Thyroid gland (tissue), 4 donors: Measurements from ENCODE around the gene KIF5C. TPM values are rescaled to one million over a fixed set of nuclear protein-coding genes. Genes with fewer than 3 reads are reported as not detected.

Experiments
- DNase-seq, 2 donors: peaks; one replicate each; pipeline ENCODE4 v3.0.0-alpha.2; 2019
- H3K27ac ChIP-seq, 3 donors: fragments of 200-600 bp; sonication (generic); 1 replicate in 2 of 3; 2 replicates in 1 of 3; pipeline ENCODE4 v1.5.1; 2016 to 2019; ENCODE audit warnings: mild to moderate bottlenecking in 1 of 3, moderate library complexity in 1 of 3
- H3K27me3 ChIP-seq: fragments of 200-600 bp; sonication (generic); one replicate; pipeline ENCODE4 v1.5.1; 2019
- H3K36me3 ChIP-seq, 2 donors: fragments of 200-600 bp; sonication (generic); one replicate each; pipeline ENCODE4 v1.5.1; 2016 to 2019
- H3K4me1 ChIP-seq, 2 donors: fragments of 200-600 bp; sonication (generic); one replicate each; pipeline ENCODE4 v1.5.1; 2017 to 2019
- H3K4me3 ChIP-seq, 3 donors: fragments of 200-600 bp; sonication (generic); replicated peaks in 1 of 3; 1 replicate in 2 of 3; 2 replicates in 1 of 3; pipeline ENCODE4 v1.5.1; 2016; ENCODE audit warnings: mild to moderate bottlenecking in 1 of 3
- H3K9me3 ChIP-seq: fragments of 200-600 bp; sonication (generic); one replicate; pipeline ENCODE4 v1.5.1; 2017
- CTCF ChIP-seq, 6 experiments: fragments of 200-600 bp in 3 of 6; fragments of 450-650 bp in 3 of 6; sonication (generic) in 3 of 6; IDR thresholded peaks; one replicate each; pipeline ENCODE4 v1.5.1; 2016 to 2019; ENCODE audit warnings: antibody characterized with exemption in 6 of 6, mild to moderate bottlenecking in 2 of 6, inconsistent platforms in 1 of 6, moderate library complexity in 1 of 6
- POLR2A ChIP-seq, 2 donors: fragments of 450-650 bp; IDR thresholded peaks; one replicate each; pipeline ENCODE4 v1.6.1; 2017; ENCODE audit warnings: antibody characterized with exemption in 2 of 2, mild to moderate bottlenecking in 2 of 2, moderate library complexity in 1 of 2
- whole genome bisulfite sequencing, 2 donors: methylation state at CpG; one replicate each; pipeline ENCODE4 v1.1.5; 2017; 5-methylcytosine and 5-hydroxymethylcytosine counted together
- intact Hi-C: fragments of 100-400 bp; cut with DNase I; formaldehyde crosslinking; loops from one replicate; pipeline ENCODE4 v1.15.1; 2023
- total RNA-seq, 4 donors: library from RNA; depleted of rRNA; stranded (reverse); fragments of >200 nt; gene quantifications; one replicate each; pipeline ENCODE4 v1.2.3, GENCODE V29; 2016

The KIF5C gene
- total RNA-seq, 4 donors from 2014 or later = 1.9 to 2.8 (median 2.3) TPM

GRCh38 chr2:149061133-149061745, 186.2 kb downstream of the KIF5C start:
- no peaks in the 10 kb centered on the region for H3K9me3 ChIP-seq
- intact Hi-C loops = no loop called here
- H3K27me3 ChIP-seq = no peaks in the 10 kb centered on the region
- WGBS, 2 donors = 88 to 93% methylated on average over 2 of the region's 2 CpGs
- no peak overlapping the region for H3K4me3 ChIP-seq
- H3K36me3 ChIP-seq = no peaks in the 10 kb centered on the region
- no peak overlapping the region for H3K27ac ChIP-seq
- TF ChIP-seq CTCF (IDR thresholded peaks at IDR 0.05) (no peak), POLR2A (IDR thresholded peaks at IDR 0.05) (no peak)
- DNase-seq = no peak
- H3K4me1 ChIP-seq = no peaks in the 10 kb centered on the region

- H3K9me3 ChIP-seq = no peaks in the 10 kb centered on the region
Observed at GRCh38 chr2:149062531-149062930, 187.5 kb downstream of the KIF5C start.

GRCh38 chr2:149063177-149063576, 188.2 kb downstream of the KIF5C start:
- no peak for DNase-seq
- no peaks in the 10 kb centered on the region for H3K4me1 ChIP-seq
- TF ChIP-seq POLR2A (IDR thresholded peaks at IDR 0.05) (no peak), CTCF (IDR thresholded peaks at IDR 0.05) (no peak)
- no peaks in the 10 kb centered on the region for H3K9me3 ChIP-seq
- H3K27ac ChIP-seq = no peak overlapping the region
- intact Hi-C loops = no loop called here
- H3K4me3 ChIP-seq = no peak overlapping the region
- no peaks in the 10 kb centered on the region for H3K36me3 ChIP-seq
- no peaks in the 10 kb centered on the region for H3K27me3 ChIP-seq
- WGBS, 2 donors = 81 to 85% methylated on average over 4 of the region's 4 CpGs

More at GRCh38 chr2:149062531-149062930, 187.5 kb downstream of the KIF5C start:
- Histone ChIP-seq H3K4me1 (no peaks in the 10 kb centered on the region), H3K27ac (no peak overlapping the region), H3K27me3 (no peaks in the 10 kb centered on the region), H3K4me3 (no peak overlapping the region), H3K36me3 (no peaks in the 10 kb centered on the region)
- TF ChIP-seq POLR2A (IDR thresholded peaks at IDR 0.05) (no peak), CTCF (IDR thresholded peaks at IDR 0.05) (no peak)
- WGBS, 2 donors = 83 to 85% methylated on average over 3 of the region's 3 CpGs
- no peak for DNase-seq
- intact Hi-C loops = no loop called here

GRCh38 chr2:149064365-149064841, 189.4 kb downstream of the KIF5C start:
- WGBS, 2 donors = 37 to 54% methylated on average over 3 of the region's 3 CpGs

More at GRCh38 chr2:149064365-149064841, 189.4 kb downstream of the KIF5C start:
- H3K9me3 ChIP-seq = no peaks in the 10 kb centered on the region
- no peaks in the 10 kb centered on the region for H3K27me3 ChIP-seq
- H3K4me1 ChIP-seq = no peaks in the 10 kb centered on the region
- no peaks in the 10 kb centered on the region for H3K36me3 ChIP-seq
- no peak for TF ChIP-seq POLR2A (IDR thresholded peaks at IDR 0.05)
- no peak for TF ChIP-seq CTCF (IDR thresholded peaks at IDR 0.05)
- no peak for DNase-seq
- intact Hi-C loops = no loop called here
- no peak overlapping the region for H3K27ac ChIP-seq
- H3K4me3 ChIP-seq = no peak overlapping the region
